Activated CD8-positive, alpha-beta memory T cell treated with anti-CD3 and anti-CD28 coated beads for 24 hours (primary cell): ENCODE results near the gene BMPER.

Source experiments
- DNase-seq: peaks from one replicate; pipeline ENCODE4 v3.0.0-alpha.2; 2020

Gene BMPER

DNA sequence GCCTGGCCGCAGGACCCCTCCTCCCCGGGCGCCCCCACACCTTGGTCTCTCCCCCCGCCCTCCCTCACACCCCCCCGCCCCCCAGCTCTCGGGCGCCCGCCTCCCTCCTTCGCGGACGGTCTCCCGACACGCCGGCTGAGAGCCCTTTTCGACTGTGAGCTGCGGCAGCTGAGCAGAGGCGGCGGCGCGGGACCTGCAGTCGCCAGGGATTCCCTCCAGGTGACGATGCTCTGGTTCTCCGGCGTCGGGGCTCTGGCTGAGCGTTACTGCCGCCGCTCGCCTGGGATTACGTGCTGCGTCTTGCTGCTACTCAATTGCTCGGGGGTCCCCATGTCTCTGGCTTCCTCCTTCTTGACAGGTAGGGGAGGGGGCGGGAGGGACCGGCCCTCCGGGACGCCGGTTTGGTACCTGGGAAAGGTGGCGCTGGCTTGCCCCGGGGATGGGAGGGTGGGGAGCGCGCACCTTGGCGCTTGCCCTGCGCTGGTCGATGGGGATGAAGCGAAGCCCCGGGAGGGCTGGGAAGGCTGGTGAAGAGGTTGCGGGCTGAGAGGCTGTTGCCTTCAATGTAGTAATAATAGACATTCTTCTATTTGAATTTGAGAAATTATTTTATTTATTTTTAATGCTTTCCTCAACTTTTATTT lies at the start of gene BMPER:
BMPER (plus strand) TSS at position 151 of the 644 bp plus-strand sequence; CDS start at position 226, 75 bp downstream.
- DNase-seq = no peak

- no peak for DNase-seq
Measured at GRCh38 chr7:33861947-33862346, 43.4 kb upstream of the BMPER start.

GRCh38 chr7:33862946-33863814 lies 42.2 kb upstream of the BMPER start:
- DNase-seq = no peak

DNA sequence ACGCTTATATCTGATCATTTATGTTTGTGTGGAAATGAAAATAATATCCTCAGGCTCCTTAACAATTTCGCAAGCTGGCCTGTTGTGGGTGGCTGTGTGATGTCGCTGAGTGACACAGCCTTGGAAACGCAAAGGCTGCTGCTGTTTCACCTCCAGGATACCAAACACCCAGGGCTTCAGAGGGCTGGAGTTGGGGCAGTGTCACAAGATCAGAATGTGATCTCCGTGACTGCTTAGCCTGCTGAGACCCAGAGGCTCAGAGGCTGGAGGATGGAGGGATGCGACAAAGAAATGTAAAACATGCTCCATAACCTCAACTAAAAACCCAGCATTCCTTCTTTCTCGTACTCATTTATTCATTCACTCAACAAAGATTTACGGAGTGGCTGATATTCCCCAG lies 37.2 kb upstream of the BMPER start:
- DNase-seq = no peak

DNA sequence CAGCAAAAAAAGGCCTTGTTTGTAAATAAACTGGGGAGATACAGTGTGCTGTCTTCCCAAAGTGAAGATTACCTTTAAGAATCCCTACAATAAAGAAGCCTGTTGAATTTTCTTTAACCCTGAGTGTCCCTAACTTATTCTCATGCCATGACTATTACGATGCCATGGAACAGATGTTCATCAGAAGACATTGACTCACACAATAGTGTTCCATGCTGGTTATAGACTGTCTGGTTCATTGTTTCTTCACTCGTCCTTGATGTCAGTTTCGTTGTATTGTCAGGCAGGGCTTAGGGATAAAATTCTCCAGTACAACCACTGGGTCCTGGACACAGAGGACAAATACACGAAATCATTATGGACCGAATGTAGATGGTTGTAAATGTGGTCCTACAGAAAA lies 36.2 kb upstream of the BMPER start:
- DNase-seq = no peak

- no peak for DNase-seq
Measured at GRCh38 chr7:33870120-33870519, 35.2 kb upstream of the BMPER start.

DNA sequence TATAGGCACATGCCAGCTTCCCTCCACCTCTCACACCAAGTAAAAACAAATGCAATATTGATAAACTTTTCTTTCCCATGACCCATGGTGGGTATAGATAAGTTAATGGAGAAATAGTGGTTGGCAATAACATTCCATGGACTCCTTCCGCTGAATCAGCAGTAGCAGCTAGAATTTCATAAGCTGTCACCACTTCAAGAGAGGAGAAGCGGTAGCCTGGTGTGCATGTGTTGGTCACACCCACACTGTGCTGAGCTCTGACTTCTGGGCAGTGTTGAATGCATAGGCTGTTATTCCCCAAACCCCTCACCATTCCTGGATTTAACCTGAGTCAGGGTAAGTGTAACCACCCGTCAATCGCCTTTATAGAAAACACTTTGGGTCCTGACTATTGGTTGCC lies 32.5 kb upstream of the BMPER start:
- DNase-seq = no peak

DNA sequence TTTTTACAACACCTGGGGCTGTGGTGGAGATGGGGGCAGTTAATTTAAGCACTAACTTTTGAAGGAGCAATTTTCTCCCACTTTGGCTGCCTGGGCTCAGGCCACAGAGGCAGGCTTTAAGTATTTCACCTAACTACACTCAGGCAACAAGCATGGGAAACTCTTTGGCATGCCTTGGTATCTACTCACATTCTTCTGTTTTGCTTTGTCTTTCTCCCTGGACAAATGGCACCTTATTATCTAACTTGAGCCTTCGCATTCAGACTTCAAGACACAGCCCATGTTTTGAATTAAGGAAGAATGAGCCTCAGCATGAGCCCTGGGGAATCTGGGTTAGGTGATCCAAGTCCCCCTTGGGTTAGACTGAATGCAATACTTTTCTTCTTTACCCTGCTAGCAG lies 31.8 kb upstream of the BMPER start:
- DNase-seq = no peak

GRCh38 chr7:33873981-33874750 lies 31.2 kb upstream of the BMPER start:
- no peak for DNase-seq

- DNase-seq = no peak
Measured at GRCh38 chr7:33874943-33875342, 30.4 kb upstream of the BMPER start.

DNA sequence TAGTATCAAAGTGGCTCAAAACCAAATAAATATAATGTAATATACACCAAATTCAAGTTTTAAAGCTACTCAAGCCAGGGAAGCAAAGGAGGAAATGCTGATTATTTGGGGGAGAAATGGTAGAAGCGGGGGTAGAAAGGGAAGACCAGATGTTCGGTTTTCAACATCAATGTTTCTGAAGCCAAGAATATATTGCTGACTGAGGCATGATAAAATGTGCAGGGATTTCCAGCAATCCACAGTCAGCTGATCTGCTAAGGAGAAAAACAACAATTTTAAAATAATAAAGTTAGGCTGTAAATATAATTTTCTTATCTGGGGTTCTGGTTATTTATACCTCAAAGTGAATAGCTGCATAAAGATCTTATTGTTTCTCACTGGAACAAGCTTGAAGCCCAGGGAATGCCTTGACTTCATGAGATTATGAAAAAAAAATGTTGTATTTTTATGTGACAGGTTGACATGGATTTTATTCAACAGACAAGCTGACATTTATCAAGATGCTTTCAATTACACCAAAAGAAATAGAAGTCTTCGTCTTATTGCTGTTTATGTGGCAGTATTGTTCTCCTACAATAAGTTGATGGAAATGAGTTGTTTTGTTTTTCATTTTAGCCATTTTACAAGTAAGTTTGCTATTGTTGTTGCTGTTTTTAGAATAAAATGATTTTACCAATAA lies 28.6 kb upstream of the BMPER start:
- DNase-seq = no peak

DNA sequence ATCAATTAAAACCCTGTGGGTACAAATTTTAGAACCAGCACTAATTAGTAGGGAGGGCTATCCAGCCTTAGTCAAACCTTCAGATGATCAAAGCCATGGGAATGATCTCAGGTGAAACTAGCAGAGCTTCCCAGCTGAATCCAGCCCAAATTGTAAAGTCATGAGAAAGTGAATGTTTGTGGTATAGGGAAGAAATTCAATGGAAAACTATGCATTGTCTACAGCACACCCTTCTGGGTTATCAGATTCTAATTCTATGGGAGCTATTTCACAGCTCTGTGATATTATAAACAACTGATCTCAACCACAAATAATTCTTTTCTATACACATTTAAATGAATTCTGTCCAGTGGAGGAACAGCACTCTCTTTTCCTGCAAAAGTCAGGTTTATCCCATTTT lies 24.6 kb upstream of the BMPER start:
- no peak for DNase-seq

DNA sequence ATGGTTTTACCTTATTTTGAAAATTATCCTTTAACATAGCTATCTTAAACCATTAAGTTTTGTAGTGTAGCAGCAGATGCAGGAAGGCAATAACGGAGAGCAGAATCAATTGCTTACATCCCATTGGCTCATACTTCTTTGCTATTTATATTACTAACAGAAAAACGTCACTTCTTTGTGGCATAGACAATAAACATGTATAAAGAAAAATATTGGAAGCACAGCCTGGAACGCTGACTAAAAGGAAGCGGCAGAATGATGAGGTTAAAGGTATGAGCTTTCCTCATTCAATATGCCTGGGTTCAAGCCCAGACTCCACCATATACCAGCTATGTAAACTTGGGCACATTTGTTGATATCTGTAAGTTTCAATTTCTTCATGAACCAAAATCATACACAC lies 24.0 kb upstream of the BMPER start:
- no peak for DNase-seq

GRCh38 chr7:33882040-33882837 lies 23.1 kb upstream of the BMPER start:
- DNase-seq = no peak

DNA sequence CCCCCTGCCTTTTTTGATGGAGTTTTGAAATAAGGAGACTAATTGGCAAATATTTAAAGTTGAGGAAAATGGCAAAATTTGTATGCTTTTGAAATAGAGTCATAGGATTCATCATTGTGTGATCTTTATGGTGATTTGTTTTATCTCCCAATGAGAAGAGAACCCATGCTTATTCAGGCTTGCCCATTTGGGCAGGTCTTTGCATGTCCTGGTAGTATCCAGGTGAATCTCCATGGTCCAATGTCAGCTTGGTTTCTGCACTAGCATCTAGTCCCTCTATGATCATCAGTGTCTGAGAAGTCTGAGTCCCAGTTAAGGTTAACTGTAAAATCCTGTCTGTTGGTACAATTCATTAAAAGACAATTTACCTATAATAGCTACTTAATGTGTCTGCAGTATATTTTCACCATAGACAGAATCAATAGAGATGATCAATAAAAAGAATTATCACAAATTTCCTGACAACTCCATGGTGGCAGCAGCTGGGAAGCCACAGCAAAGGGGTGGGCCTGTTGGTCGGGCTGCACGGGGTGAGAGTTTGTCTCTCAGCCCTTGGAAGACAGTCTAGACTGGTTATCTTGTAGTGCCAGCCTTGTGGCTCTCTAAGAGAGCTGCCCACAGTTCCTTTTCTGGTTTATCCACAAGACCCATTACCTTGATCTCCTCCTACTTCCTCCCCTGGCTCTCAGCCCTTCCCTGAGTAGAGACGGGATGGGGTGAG lies 22.2 kb upstream of the BMPER start:
- no peak for DNase-seq

DNA sequence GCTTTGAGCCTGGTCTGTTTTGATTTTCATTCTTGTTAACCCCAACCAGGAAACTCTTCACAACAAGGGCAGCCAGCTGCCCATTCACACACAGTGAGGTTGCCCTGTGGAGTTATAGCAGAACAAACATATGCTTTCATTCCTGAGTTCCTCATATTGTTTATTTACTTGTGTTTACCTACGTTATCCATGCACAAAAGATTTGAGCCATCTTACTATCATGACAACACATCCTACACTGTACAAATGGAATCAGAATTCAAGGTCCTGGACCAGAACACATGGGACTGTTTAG lies 21.7 kb upstream of the BMPER start:
- no peak for DNase-seq

DNA sequence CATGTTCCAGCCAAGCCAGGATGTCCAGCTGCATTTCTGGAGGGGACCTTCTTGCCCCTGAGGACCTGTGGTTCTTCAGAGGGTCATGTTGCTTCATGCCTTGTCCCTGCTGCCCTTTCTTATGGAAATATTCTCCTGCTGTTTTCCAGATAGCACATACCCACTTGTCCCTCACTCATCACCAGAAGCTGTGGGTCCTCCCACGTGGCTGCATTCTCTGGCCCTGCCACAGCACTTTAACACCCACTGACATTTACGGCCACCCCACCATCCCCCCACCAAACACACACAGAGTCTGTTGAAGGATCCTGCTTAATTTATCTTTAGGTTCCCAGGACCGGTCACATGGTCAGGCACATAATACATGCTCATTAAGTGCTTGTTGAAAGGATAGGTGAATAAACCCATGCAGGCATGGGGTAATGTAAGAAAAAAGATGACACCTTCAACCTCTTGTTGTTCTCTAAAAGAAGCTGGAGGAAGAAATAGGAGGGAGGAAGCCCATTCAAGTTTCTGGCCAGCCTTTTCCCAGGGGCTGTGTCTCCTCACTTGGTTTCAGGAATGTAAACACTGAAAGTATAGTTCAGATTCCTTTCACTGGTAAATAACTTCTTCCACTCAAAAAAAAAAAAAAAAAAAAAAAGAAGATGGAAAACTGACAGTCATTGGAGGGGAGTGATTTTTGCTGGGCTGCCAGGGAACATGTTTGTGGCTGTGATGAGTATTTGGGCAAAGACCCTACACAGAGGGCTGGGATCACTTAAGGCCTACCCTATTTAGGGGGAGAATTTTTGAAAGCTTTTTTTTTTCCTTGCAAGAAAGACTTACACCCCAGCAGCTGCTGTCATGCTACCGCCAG lies 19.8 kb upstream of the BMPER start:
- DNase-seq = no peak

- DNase-seq = no peak
Measured at GRCh38 chr7:33886149-33886623, 19.2 kb upstream of the BMPER start.

GRCh38 chr7:33887266-33887975 lies 17.9 kb upstream of the BMPER start:
- no peak for DNase-seq

- no peak for DNase-seq
Measured at GRCh38 chr7:33888166-33888565, 17.2 kb upstream of the BMPER start.
